ENCODE results near the gene C20orf204.

DNA sequence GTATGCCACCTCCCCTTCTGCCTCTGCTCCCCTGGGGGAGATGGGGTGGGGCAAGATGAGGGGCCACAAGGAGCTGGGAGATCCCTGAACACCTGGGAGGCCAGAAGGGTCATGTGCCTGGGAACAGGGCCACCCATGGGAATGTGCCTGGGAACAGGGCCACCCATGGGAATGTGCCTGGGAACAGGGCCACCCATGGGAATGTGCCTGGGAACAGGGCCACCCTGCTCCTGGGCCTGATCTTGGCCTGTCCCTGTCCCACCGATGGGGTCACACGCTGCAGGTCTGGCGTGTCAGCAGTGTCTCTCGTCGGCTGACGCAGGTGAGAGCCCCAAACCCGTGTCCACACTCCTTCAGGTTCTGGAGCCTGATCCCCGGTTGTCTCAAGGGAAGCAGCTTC is 39.0 kb downstream of the C20orf204 start:
- TF ChIP-seq, protein P1, sequence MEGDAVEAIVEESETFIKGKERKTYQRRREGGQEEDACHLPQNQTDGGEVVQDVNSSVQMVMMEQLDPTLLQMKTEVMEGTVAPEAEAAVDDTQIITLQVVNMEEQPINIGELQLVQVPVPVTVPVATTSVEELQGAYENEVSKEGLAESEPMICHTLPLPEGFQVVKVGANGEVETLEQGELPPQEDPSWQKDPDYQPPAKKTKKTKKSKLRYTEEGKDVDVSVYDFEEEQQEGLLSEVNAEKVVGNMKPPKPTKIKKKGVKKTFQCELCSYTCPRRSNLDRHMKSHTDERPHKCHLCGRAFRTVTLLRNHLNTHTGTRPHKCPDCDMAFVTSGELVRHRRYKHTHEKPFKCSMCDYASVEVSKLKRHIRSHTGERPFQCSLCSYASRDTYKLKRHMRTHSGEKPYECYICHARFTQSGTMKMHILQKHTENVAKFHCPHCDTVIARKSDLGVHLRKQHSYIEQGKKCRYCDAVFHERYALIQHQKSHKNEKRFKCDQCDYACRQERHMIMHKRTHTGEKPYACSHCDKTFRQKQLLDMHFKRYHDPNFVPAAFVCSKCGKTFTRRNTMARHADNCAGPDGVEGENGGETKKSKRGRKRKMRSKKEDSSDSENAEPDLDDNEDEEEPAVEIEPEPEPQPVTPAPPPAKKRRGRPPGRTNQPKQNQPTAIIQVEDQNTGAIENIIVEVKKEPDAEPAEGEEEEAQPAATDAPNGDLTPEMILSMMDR (IDR thresholded peaks at IDR 0.05; ENCODE audit: borderline replicate concordance, extremely low read depth, low read length, poor library complexity, severe bottlenecking), result no peak
- TF ChIP-seq EZH2 (IDR thresholded peaks at IDR 0.05; ENCODE audit: borderline replicate concordance, low read depth, low read length, severe bottlenecking), result no peak
